NCI-H2227 treated with DMSO at 0.1 percent for 48 hours (cell line): ENCODE data around the gene CDH13.

Experiments used
- DNase-seq: peaks from one replicate; lab custom pipeline; 2025; lab: John Stamatoyannopoulos, UW

The CDH13 gene

DNA sequence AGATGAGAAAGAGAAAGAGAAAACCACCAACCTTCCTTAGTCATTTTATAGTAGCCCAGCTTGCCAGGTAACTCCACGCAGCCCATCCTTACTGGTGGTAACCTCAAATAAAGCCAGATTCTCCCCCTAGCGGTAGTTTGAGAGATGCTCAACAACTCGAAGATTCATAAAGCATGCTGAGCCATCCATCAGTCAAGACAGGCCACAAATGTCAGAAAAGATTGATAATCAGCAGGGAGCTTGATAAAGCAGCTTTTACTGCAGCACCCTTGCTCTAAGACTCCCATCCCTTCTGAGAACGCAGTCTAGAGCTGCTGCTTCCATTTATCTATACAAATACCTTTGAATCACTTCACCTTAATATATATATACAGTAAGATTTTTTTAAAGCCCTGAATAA lies 729.5 kb downstream of the CDH13 start:
- no peak for DNase-seq

DNA sequence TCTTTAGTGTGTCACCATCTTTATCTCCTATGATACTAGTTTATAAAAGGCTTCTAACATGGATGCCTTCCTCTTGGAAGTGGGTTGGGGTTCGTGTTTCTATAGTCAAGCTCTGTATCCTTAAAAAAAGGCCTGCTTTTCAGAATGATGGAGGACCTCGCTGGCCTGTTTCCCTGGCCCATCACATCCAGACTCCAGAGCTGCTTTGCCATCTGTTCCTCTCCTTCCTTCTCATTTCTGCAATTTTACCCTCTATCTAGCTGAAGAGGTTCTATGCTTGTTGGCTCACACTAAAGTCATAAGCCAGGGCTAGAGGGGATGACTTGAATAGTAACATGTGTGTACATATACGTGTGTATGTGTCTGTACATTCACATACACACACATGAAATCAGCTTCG lies 730.2 kb downstream of the CDH13 start:
- DNase-seq = no peak

DNA sequence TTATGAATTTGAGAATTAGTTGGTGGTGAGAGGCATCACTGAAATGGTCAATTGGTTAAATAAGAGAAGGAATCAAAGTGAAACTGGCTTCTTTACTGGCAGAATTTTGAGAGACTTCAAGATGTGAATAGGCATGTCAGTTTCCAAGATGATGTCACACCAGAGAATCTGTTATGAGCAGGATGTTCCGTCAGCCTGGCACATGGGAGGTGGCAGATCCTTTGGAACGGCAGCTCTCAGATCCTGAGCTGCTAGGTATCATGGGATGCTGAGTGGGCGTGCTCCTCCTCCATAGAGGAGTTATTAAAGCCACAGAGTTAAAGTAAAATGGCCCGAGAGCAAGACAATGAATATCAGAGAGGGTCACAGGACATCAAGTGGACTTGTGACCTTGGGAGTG lies 736.8 kb downstream of the CDH13 start:
- no peak for DNase-seq

DNA sequence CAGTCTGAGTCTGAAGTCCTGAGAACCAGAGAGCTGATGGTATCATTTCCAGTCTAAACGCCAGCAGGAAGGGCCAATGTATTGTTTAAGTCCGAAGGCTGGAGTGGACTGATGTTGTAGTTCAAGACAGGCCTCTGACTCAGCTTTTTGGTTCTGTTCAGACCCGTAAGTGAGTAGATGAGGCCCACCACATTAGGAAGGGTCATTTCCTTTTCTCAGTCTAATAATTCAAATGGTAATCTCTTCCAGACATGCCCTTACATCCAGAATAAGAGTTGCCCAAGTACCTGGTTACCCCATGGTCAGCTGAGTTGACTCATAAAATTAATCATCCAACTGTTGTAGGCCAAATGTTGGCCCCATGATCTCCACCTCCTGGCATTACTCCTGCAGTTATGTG lies 738.4 kb downstream of the CDH13 start:
- DNase-seq = no peak

DNA sequence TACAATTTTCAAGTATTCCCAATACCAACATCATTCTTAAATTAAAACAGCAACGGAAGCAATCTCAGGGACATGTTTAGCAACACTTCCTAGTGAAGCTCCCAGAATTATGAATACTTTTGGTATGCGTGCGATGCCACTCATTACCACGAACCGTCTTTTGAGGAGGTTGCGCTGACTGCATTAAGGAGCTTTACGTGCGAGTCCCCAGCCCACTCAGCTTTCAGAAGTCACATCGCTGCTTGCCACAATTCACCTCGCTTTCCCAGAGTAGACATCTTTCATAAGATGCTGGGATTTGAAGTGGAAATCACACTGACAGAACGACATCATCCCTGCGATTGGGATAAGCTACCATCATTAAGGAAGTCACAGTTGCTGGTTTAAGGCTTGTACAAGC lies 739.5 kb downstream of the CDH13 start:
- no peak for DNase-seq

DNA sequence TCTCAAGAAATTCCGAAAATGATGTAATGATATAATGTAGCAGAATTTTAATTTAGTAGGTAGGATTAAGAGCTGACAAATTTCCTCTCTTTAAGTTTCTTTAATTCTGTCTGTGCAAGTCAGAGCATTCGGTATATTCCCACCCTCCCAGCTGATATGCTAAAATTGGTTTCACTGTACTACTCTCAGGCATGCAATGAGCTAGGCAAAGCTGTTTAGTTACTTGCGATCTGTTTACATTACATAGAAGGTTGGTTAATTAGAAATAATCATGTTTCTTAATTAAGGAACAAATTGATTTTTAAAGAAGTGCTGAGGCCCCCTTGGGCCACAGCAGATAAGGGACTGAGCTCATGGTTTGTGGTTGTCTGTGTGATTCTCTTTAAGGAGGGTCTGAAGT lies 748.2 kb downstream of the CDH13 start:
- no peak for DNase-seq

DNA sequence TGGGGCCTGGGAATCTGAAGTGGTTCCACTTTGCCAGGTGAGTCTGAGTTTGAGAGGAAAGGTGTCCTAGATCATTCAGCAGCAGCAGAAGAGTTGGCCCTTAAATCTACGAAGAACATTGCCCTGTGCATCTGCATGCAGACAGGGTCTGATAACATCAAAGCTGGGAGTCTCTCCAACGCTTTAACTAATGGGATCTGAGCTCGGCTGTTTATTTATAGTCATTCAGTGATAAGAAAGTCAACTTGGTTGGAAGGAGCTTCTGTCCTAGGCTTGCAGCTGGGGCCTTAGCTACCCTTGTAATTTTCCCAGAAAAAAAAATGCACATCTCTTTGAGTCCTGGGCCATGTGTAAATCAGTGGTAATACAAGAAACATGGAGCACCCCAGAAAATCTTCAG lies 763.0 kb downstream of the CDH13 start:
- DNase-seq = no peak

DNA sequence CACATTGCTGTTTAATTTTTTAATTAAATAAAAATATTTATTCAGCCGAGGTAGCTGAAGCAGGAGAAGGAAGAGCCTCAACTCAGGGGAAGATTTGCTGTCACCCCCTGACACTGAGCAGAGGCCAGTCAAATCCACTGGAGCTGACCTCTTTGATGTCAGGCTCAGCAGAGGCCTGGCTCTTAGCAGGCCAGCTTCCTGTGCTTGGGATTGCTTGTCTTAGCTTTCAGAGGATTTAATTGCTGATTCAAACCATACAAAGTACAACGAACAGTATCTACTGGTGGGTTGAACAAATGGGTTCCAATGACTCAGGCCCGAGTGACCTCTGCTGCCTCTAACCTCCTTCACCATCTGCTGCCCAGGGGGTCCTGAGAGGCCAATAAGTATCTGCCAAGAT lies 764.0 kb downstream of the CDH13 start:
- DNase-seq = no peak

DNA sequence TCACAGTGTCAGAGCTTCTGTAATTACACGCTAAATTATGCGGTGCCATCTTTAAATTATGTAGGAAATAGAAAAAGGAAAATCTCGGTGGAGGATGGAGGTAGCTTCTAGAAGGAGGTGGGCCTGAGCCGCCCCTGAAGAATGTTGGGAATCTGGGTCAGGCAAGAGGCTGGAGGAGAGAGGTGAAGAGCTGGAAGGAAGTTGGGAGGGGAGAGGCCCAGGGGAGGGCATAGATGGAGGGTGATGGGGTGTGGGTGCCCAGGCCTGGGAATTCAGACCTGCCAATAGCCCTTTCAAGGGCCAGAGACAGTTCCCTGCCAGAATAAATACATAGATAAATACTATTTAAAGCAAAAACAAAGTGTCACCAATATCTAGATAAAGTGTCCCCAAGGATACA lies 766.0 kb downstream of the CDH13 start:
- no peak for DNase-seq

DNA sequence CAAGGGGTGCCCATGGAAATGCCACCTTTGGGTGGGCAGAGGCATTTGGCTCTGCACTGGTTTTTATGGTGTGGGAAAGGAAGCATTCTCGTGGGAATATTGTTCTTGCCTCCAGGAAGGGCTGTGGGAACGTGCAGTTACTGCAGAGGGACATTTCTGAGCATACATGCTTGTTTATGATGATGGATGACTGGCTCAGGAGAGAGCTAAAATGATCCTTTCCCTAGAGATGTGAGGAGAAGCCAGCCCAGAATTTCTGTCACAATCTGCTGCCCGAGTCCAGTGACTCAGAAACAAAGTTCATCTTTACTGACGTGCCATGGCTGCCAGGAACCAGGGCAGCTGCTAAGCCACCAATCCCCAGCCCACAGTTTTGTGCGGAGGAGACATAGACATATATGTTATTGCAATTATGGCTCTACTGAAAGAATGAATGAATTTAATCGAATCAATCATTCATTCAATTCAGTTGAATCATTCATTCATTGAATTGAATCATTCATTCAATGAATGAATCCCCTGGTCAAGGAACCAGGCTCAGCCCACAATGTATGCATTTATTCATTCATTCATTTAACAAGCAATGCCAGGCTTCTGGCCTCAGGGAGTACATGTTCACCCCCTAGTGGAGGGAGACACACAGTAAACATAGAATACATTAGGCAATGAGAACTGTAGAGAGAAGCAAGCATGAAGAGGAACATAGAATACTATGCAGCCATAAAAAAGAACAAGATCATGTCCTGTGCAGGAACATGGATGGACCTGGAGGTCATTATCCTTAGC lies 766.6 kb downstream of the CDH13 start:
- DNase-seq = no peak

DNA sequence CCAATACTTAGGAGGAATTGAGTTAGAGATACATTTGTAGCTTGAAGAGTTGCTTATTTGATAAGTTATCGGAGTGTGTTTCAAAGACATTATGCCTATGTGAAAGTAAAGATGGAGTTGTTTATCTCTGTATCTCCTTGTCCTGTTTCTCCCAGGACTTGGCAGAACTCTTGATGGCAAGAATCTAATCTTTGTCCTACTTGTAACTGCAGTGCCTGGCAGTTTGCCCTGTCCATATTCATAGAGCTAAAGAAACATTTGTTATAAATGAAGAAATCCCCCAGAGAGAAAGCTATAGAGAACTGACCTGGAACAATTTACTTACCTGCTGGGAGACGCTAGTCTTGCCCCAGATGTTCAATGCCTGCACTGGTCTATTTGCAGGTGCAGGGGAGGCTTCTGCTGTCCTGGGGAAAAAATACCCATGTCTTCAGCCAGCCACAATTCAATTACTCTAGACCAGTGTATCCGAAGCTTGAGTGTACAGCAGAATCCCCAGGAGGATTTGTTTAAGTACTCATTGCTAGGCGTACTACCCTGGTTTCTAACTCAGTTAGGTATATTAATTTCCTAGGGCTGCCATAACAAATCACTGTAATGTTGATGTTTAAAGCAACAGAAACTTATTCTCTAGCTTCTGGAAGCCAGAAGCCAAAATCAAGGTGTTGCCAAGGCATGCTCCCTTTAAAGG lies 771.0 kb downstream of the CDH13 start:
- DNase-seq = no peak

DNA sequence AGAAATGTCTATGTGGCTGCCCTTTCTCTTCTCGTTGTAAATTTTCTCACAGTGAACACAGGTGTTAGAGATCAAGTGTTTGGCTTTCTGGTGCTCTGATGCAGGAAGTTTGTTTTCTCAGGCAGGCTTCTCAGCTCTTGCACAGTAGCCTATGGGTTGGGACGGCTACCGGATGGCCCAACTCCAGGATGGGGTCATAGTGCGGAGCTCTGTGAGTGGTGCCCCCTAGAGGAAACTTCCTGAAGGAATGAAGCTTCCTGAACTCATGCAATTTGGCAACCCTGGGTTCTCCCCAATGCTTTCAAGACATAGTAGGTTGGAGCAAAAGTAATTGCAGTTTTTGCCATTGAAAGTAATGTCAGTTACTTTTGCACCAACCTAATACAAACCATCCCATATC lies 773.5 kb downstream of the CDH13 start:
- DNase-seq = no peak

DNA sequence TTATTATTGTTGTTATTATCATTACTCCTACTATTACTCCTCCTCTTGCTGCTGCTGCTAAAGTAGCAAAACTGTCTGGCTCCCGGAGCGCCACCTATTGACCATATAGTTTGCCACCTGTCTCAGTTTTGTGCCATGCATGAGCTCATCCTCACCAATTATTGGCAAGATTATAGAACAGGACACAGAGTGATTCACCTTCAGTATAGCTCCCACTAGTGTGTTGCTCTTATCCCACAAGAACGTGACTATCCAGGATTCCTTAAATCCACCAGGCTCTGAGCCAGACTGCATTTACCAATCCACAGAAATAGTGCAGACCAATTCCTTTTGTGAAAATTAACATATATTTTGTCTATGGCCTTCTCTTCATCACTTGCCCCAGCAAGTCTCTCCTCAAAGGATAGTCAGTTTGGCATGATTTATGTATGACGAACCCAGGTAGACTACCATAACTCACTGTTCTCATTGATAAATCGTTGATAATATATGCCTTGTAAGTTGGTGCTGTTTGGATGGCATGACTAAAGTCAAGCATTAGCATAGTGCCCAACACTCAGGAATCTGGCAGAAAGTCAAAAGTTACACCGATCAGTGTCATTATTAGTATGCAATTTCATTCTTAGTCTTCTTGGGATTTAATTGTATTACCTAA lies 775.5 kb downstream of the CDH13 start:
- DNase-seq = no peak

DNA sequence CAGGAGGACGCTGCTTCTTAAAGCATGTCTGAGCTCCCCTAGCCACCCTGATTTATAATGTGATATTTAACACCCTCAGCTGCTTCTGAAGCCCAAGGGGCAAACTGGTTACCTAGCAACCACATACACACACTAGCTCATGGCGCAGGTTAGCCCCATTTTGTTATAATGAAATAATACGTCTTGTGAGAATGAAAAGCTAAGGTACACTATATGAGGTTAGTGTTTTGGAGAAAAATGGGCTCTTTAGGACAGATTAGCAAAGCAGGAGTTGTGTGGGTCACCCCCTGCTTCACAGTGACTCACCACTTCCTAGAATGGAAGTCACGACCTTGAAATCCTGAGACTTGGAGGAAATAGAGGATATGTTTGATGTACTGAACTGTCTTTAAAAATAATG lies 776.2 kb downstream of the CDH13 start:
- no peak for DNase-seq

DNA sequence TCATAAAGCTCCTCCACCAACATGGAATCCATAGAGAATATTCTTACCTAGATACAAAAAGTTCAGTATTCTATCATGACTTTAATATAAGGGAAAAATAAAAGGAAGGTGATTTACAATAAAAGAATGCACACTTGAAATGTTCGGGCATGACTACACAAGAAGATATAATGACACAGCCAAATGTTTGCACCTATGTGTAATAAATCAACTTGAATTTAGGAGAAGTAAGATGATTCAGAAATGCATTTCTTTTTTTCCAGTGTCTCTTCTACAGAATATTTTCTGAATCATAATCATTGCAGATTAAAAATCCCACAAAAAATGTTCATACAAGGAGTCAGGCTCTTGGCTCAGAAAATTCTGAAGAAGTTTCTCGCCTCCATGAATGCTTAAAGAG lies 777.0 kb downstream of the CDH13 start:
- DNase-seq = no peak

DNA sequence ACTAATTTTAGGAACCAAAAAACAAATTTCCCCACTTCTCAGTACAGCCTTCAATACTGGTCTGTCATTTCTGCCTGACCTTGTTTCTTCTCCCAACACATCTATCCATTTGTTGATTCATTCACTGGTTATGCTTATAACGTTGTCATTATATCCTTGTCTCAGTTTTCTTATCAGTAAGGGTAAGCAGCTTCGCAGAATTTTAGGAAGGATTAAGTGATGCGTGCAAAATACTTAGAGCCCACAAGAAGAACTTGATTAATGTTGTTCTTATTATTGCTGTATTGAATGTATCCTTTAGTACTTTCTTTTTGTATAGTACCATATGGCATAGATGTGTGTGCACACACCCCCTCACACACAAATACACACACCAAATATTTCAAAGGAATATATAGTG lies 777.5 kb downstream of the CDH13 start:
- no peak for DNase-seq

DNA sequence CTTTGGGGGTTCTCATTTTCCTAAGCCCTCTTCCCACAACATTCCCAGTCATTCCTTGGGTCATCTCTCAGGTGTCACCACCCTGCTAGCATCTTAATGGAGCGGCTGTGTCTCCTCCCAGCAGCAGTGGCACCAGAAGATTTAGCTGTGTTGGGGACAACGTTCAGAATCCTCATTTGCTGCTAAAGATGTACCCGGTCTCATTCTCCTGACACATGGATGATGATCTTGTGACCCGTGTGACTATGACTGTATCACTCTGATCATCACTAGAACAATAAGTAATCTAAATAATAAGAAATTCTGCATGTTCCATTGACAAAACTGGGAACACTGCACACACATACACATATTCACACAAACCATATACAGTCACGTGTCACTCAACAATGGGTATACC lies 781.2 kb downstream of the CDH13 start:
- DNase-seq = no peak

DNA sequence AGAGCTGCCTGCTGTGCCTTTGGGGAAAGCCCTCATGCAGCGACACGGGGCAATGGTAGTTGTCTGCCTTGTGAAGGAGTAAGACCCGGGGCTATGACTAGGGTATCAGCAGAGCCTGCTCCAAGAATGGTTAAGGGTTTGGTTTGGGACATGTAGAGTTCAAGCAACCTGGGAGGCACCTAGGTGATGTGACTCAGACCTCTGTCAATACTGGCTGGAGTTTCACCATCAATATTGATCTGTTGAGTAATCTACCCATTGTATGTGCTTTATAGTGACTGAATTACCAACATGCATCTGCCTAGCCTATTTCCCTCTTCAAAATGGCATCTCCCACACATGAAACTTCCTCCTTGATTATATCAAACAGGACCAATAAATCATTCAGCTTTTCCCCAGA lies 782.6 kb downstream of the CDH13 start:
- DNase-seq = no peak

DNA sequence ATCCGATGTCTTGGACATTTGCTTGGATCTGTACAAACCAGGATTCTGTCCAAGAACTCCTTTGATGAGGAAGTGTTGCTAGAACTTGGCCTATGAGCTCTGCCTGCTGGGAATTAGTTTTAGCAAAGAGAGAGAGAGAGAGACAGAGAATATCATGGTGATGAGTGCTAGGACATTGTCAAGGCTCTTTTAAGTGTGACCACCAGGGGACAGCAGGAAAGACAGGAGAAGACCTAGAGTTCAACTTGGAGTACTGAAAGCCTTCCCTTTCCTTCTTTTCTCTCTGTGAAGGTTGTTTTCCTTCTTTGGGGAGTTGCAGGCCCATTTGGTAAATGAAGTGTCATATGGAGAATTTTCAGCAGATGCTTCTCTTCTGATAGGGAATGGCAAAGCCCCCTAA lies 791.8 kb downstream of the CDH13 start:
- DNase-seq = no peak

DNA sequence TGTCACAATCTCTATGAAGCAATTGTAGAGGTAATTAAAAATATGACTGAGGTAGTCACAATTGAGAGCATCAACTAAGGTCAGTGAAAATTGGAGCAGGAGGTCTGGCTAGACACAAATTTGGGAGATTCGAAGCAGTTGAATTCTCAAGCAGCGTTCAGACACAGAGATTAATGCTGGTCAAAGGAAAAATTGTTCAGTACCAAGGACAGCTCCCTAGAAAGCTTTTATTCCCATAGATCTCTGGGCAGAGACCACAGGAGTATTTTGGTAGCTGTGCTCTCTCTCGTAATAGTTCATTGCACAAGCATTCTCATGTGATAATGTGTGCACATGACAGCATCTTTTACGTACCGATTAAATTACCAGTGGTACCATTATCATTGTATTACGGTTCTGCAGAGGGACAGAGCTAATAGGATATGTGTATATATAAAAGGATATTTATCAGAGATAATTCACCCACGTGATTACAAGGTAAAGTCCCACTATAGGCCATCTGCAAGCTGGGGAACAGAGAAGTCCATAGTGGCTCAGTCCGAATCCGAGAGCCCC lies 793.5 kb downstream of the CDH13 start:
- no peak for DNase-seq

DNA sequence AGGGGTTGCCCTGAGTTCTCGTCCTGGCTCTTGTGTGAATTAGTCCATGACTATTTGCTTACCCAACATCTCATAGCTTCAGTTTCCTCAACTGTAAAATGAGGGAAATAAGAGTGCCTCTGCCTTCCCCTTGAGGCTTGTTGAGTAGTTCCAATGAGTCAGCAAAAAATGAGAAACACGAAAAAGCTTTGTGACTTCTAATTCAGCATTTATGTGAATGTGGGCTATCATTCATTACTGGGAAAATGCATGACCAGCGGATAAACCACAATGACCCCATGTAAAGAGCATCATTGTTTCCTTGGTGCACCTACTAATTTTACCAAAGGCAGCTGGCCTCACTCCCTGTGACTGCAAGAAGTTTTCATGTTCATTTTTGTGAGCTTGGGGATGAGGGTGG lies 806.4 kb downstream of the CDH13 start:
- no peak for DNase-seq

DNA sequence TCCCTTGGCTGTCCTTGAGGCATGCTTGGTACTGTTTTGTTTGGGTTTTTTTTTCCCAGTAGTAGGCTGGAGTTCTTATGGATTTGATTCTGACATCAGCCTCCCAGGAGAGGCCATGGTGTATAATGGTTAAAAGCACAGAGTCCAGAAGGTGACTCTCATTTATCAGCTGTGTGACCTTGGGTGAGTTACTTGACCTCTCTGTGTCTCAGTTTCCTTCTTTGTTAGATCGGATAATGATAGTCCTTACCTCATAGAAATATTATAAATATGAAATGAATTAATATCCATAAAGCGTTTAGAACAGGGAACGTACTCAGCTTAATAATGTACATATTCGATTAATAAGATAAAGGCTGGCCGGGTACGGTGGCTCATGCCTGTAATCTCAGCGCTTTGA lies 810.3 kb downstream of the CDH13 start:
- no peak for DNase-seq

DNA sequence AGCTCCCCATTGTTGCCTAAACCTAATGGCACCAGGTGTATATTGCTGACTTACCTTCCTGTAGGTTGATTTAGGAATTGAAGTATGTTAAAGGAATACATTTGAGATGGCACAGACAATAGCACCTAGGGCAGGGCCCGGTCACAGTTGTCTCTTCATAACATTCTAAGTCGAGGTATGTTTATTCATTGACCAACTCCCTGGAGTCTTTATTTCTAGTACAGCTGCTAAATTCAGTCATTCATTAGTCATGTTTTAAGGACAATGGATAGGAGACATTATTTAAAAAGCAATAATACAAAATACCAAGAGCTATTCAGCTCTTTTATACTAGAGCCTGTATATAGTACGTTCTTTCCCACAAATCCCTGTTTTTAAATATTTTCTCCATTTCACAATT lies 811.6 kb downstream of the CDH13 start:
- DNase-seq = no peak
